Mucosa of stomach (tissue), 1 donor: Measurements from ENCODE around the gene XIRP1.
"Not testable (repeated sequence)": the region's sequence is repeated elsewhere in the genome, so short reads cannot be mapped to it uniquely, and the experiment has no call there.

Experiments used
- H3K27me3 ChIP-seq: one replicate; pipeline ENCODE4 v1.7.0; 2013; ENCODE audit warnings: mild to moderate bottlenecking, low read length; ENCODE audit not compliant: control insufficient read depth, insufficient read depth
- H3K36me3 ChIP-seq: one replicate; pipeline ENCODE4 v1.7.0; 2013; ENCODE audit warnings: low read length; ENCODE audit not compliant: control insufficient read depth, insufficient read depth
- H3K4me1 ChIP-seq: one replicate; pipeline ENCODE4 v1.7.0; 2013; ENCODE audit warnings: mild to moderate bottlenecking, low read length; ENCODE audit not compliant: control insufficient read depth, insufficient read depth
- H3K4me3 ChIP-seq: one replicate; pipeline ENCODE4 v1.7.0; 2013; ENCODE audit warnings: low read length
- H3K9ac ChIP-seq: one replicate; pipeline ENCODE4 v1.7.0; 2013; ENCODE audit warnings: mild to moderate bottlenecking, low read length, moderate library complexity
- H3K9me3 ChIP-seq: one replicate; pipeline ENCODE4 v1.7.0; 2013; ENCODE audit warnings: mild to moderate bottlenecking, low read length, moderate library complexity; ENCODE audit not compliant: control insufficient read depth
- donor health status: Pancreatic carcinoma.

Gene XIRP1, protein sequence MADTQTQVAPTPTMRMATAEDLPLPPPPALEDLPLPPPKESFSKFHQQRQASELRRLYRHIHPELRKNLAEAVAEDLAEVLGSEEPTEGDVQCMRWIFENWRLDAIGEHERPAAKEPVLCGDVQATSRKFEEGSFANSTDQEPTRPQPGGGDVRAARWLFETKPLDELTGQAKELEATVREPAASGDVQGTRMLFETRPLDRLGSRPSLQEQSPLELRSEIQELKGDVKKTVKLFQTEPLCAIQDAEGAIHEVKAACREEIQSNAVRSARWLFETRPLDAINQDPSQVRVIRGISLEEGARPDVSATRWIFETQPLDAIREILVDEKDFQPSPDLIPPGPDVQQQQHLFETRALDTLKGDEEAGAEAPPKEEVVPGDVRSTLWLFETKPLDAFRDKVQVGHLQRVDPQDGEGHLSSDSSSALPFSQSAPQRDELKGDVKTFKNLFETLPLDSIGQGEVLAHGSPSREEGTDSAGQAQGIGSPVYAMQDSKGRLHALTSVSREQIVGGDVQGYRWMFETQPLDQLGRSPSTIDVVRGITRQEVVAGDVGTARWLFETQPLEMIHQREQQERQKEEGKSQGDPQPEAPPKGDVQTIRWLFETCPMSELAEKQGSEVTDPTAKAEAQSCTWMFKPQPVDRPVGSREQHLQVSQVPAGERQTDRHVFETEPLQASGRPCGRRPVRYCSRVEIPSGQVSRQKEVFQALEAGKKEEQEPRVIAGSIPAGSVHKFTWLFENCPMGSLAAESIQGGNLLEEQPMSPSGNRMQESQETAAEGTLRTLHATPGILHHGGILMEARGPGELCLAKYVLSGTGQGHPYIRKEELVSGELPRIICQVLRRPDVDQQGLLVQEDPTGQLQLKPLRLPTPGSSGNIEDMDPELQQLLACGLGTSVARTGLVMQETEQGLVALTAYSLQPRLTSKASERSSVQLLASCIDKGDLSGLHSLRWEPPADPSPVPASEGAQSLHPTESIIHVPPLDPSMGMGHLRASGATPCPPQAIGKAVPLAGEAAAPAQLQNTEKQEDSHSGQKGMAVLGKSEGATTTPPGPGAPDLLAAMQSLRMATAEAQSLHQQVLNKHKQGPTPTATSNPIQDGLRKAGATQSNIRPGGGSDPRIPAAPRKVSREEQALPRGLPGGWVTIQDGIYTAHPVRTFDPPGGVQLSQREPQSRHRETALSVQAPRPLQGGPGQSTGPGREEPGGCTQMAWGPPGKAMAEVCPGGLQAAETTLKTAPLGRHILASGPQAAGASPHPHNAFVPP (N-terminal part only)

DNA sequence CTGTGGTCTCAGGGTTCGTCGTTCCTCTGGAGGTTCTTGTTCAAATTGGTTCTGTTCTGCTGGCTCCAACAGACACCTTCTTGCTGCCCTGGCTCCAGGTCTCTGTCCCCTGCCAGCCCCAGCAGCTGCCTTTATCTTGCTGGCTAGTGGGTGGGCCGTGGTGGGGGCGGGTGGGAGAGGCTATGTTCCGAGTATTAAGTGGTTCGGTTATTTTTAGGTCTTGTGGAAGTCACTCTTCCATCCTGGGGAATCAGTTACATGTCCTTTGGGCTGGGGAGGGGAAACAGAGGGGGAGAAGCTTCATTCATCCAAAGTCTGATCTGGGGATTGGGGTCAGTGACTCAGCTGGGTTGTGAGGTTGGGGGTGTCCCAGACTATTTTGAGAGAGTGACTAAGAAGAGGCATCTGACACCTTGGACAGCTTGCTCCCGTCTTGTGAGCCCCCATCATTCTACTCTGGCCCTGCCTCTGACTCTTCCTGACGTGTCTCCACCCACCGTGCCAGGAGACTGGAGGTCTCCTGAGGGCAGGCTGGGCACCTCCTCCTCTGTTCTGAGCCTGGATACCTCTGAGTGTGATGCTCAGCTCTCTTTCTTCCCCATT is at the start of gene XIRP1:
XIRP1 (minus strand) TSS at position 106 of the 603 bp plus-strand sequence. CDS start 3,150 bp downstream, outside the sequence.
- Histone ChIP-seq H3K9me3 (no peaks in the 10 kb centered on the region), H3K4me1 (no peaks in the 10 kb centered on the region), H3K36me3 (no peaks in the 10 kb centered on the region), H3K9ac (no peak within 1 kb of the TSS), H3K27me3 (no peaks in the 10 kb centered on the region), H3K4me3 (no peak within 1 kb of the TSS)

GRCh38 chr3:39241561-39241960 is 49.2 kb upstream of the XIRP1 start:
- Histone ChIP-seq H3K27me3 (peaks cover 6% of the 10 kb centered on the region), H3K4me1 (no peaks in the 10 kb centered on the region), H3K36me3 (no peaks in the 10 kb centered on the region), H3K9ac (no peak overlapping the region), H3K9me3 (no peaks in the 10 kb centered on the region), H3K4me3 (no peak overlapping the region)

- peaks cover 6% of the 10 kb centered on the region for H3K27me3 ChIP-seq
- no peak overlapping the region for H3K9ac ChIP-seq
- no peaks in the 10 kb centered on the region for H3K9me3 ChIP-seq
- no peak overlapping the region for H3K4me3 ChIP-seq
- H3K4me1 ChIP-seq: no peaks in the 10 kb centered on the region
- no peaks in the 10 kb centered on the region for H3K36me3 ChIP-seq
Observed at GRCh38 chr3:39237027-39237426, 44.6 kb upstream of the XIRP1 start.

GRCh38 chr3:39234651-39235050 is 42.3 kb upstream of the XIRP1 start:
- H3K4me1 ChIP-seq: no peaks in the 10 kb centered on the region
- no peak overlapping the region for H3K4me3 ChIP-seq
- no peak overlapping the region for H3K9ac ChIP-seq
- no peaks in the 10 kb centered on the region for H3K9me3 ChIP-seq
- no peaks in the 10 kb centered on the region for H3K36me3 ChIP-seq
- H3K27me3 ChIP-seq: peaks cover 6% of the 10 kb centered on the region

DNA sequence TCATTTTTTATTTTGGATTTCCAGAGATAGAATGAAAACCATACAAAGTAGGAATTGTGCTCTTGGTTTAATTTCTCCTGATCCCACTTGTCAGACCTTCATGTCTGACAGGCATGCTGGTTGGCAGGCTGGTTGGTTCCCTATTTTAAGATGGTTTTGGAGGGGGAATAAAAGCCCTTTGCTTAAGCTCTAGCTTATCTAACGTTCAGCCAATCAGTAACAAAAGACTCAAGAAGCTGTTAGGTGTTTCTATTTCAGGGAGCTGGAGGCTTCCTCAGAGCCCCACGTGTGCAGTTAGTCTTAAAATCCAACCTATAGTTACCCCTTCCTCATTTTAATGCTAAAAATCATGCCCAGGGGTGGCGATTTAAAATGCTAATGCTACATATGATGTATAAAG is 40.5 kb upstream of the XIRP1 start:
- H3K9me3 ChIP-seq: no peaks in the 10 kb centered on the region
- peaks cover 6% of the 10 kb centered on the region for H3K27me3 ChIP-seq
- no peaks in the 10 kb centered on the region for H3K4me1 ChIP-seq
- no peak overlapping the region for H3K4me3 ChIP-seq
- no peak overlapping the region for H3K9ac ChIP-seq
- no peaks in the 10 kb centered on the region for H3K36me3 ChIP-seq

DNA sequence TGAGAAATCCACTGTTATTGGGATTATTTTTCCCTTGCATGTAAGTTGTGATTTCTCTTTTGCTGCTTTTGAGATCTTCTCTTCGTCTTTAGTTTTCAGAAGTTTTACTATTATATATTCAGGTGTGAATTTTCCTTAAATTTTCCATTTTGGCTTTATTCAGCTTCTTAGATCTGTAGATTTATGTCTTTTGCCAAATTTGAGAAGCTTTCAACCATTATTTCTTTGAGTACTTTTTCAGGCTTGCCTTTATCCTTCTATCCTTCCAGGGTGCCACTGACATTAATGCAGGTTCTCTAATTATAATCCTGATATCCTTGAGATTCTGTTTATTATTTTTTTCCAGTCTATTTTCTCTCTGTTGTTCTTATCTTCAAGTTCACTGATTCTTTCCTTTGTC is 38.1 kb upstream of the XIRP1 start:
- no peaks in the 10 kb centered on the region for H3K9me3 ChIP-seq
- H3K27me3 ChIP-seq: no peaks in the 10 kb centered on the region
- no peaks in the 10 kb centered on the region for H3K36me3 ChIP-seq
- H3K4me3 ChIP-seq: no peak overlapping the region
- H3K4me1 ChIP-seq: no peaks in the 10 kb centered on the region
- H3K9ac ChIP-seq: no peak overlapping the region

GRCh38 chr3:39228496-39228895 is 36.1 kb upstream of the XIRP1 start:
- Histone ChIP-seq H3K36me3 (no peaks in the 10 kb centered on the region), H3K4me1 (no peaks in the 10 kb centered on the region), H3K4me3 (no peak overlapping the region), H3K9me3 (no peaks in the 10 kb centered on the region), H3K9ac (no peak overlapping the region), H3K27me3 (no peaks in the 10 kb centered on the region)

DNA sequence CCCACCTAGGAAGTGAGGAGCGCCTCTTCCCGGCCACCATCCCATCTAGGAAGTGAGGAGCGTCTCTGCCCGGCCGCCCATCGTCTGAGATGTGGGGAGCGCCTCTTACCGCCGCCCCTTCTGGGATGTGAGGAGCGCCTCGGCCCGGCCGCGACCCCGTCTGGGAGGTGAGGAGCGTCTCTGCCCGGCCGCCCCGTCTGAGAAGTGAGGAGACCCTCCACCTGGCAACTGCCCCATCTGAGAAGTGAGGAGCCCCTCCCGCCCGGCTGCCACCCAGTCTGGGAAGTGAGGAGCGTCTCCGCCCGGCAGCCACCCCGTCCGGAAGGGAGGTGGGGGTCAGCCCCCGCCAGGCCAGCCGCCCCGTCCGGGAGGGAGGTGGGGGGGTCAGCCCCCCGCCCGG is 35.2 kb upstream of the XIRP1 start:
- not testable (repeated sequence) for H3K4me1 ChIP-seq, H3K9ac ChIP-seq, H3K27me3 ChIP-seq, H3K9me3 ChIP-seq, H3K36me3 ChIP-seq, H3K4me3 ChIP-seq

- Histone ChIP-seq H3K9ac (no peak overlapping the region), H3K36me3 (no peaks in the 10 kb centered on the region), H3K27me3 (no peaks in the 10 kb centered on the region), H3K4me1 (no peaks in the 10 kb centered on the region), H3K4me3 (no peak overlapping the region), H3K9me3 (no peaks in the 10 kb centered on the region)
Observed at GRCh38 chr3:39226106-39226741, 33.8 kb upstream of the XIRP1 start.

DNA sequence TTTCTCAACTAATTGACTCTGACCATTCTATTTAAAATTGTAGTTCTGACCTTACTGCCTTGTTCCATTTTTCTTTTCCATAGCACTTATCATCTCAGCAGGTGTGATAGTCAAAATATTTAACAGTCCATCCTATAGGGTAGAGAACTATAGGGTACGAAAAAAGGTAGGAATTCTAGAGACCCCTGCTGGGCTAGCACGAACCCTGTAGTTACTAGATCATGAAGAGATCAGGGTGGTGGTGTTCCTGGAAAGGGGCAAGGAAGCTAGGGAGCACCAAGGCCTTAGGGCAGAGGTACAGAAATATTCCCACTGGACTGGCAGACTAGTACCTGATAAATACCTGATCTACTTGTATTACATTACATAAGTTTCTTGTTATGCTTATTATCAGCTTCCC is 31.9 kb upstream of the XIRP1 start:
- Histone ChIP-seq H3K4me1 (no peaks in the 10 kb centered on the region), H3K9me3 (no peaks in the 10 kb centered on the region), H3K36me3 (no peaks in the 10 kb centered on the region), H3K4me3 (no peak overlapping the region), H3K27me3 (no peaks in the 10 kb centered on the region), H3K9ac (no peak overlapping the region)

- Histone ChIP-seq H3K27me3 (no peaks in the 10 kb centered on the region), H3K4me1 (no peaks in the 10 kb centered on the region), H3K9me3 (no peaks in the 10 kb centered on the region), H3K9ac (no peak overlapping the region), H3K4me3 (no peak overlapping the region), H3K36me3 (no peaks in the 10 kb centered on the region)
Observed at GRCh38 chr3:39222939-39223338, 30.5 kb upstream of the XIRP1 start.
